EL (cell line): ENCODE results near the gene OAS3.
"Not testable (repeated sequence)": the region's sequence is repeated elsewhere in the genome, so short reads cannot be mapped to it uniquely, and the experiment has no call there.

Experiments used
- DNase-seq: peaks from one replicate; pipeline ENCODE4 v3.0.0-alpha.2; 2016

OAS3 gene

DNA sequence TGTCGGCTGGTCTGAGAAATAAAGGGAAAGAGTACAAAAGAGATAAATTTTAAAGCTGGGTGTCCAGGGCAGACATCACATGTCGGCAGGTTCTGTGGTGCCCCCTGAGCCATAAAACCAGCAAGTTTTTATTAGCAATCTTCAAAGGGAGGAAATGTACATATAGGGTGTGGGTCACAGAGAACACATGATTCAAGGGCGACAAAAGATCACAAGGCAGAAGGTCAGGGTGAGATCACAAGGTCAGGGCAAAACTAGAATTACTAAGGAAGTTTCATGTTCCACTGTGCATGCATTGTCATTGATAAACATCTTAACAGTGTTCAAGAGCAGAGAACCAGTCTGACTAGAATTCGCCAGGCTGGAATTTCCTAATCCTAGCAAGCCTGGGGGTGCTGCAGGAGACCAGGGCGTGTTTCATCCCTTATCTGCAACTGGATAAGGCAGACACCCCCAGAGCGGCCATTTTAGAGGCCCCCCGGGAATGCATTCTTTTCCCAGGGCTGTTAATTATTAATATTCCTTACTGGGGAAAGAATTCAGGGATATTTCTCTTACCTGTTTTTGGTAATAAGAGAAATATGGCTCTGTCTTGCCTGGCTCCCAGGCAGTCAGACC is 11.7 kb upstream of the OAS3 start:
- DNase-seq, result not testable (repeated sequence)

DNA sequence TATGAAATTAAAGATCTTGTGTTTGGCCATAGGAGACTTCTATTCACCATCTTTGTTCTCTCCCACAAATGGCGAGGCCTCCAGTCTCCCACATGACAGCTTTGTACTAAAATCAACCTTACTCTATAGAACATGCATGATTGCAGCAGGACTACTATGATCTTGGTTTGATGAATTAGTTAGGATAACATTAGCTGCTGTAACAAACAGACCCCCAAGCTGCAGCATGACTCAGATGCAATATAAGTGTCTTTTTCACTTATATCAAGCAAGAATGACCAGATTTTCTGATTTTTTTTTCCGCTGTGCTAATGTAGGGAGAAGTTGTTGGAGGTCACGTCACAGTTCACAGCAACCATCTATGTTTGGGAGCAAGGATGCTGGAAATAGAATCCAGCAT is 10.8 kb upstream of the OAS3 start:
- DNase-seq, result no peak

DNA sequence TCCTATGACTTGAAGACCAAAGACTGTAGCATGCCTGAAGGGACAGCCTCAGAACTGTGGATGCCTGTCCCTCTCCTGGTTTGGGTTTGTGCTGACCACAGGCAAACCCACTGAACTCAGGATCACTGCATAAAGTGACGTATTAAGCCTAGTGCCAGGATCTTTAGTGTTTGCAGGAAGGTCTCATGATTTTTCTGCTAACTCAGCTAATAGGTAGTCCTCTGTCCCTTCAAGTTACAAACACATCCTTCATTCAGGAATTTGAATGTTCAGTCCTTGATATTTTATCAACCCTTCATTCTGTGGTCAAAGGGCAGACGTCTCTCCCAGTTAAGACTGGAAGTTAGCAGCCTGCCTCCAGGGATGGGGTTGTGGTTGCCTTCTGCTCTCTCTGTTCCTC is 10.3 kb upstream of the OAS3 start:
- no peak for DNase-seq

DNA sequence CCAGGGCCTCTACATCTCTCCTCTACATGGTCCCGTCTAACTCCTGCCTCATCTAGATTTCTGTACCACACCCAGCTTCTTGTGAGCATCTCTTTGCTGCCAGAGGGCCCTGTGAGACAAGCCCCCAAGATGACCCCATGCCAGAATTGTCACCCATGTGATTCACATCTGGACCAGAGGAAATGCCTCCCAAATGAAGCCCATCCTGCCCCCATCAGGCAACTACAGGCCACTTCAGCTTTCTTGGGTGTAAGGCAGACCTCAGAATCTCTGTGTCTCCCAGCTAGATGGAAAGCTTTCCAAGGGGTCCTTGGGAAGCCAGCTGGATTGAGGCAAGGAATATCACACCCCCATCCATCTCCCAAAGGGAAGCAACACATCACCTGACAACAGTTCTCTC is 9.3 kb upstream of the OAS3 start:
- no peak for DNase-seq

DNA sequence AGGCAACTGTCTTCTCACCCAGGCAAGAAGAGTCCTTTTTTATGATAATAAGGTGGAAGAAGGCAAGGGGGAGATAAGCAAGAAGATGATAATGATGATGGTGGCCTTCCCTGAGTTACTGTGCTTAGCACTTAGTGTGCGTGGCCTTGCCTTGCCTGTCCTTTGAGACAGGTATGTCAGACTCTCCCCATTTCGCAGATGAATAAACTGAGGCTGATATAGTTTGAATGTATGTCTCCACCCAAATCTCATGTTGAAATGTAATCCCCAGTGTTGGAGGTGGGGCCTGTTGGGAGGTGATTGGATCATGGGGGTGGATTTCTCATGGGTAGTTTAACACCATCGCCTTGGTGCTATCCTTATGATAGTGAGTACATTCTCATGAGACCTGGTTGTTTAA is 8.6 kb upstream of the OAS3 start:
- no peak for DNase-seq

DNA sequence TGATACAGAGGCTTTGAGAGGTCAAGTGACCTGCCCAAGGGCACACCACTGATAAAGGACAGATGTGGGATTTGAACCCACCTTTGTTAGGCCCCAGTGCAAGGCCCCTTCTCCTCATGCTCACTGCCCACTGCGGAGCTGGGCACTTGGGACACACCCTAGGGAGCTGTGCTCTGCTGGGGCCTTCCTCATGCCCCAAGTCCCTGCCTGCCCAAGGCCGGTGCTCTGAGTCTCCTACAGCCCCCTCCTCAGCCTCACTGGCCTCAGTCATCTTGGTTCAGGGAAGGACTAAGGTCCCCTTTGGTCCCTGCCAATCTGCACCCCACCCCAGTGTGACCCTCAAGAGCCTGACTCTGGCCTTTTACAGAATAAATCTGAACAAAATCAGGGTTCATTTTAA is 7.9 kb upstream of the OAS3 start:
- DNase-seq, result no peak

DNA sequence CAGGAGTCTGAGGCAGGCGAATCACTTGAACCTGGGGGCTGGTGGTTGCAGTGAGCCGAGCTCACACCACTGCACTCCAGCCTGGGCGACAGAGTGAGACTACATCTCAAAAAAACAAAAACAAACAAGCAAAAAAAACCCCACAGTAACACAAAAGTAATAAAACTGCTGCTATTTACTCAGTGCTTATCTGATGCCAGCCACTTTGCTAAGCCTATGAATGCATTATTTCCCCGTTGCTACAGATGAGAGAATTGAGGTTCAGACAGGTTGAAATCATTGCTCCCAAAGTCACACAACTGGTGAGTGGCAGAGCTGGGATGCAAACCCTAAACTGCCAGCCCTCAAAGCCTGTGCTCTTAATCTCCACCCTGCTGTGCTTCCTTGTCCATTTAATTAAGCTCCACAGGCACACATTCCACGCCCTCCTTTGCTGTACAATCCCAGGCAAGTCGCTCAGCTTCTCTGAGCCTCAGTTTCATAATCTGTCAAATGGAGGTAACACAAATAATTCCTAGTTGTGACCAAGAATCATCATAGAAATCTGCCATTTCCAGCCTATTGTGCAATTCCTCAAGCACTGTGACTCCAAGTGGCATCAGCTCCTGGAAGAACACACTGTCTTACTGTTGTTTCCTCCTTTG is 5.7 kb upstream of the OAS3 start:
- DNase-seq, result no peak

DNA sequence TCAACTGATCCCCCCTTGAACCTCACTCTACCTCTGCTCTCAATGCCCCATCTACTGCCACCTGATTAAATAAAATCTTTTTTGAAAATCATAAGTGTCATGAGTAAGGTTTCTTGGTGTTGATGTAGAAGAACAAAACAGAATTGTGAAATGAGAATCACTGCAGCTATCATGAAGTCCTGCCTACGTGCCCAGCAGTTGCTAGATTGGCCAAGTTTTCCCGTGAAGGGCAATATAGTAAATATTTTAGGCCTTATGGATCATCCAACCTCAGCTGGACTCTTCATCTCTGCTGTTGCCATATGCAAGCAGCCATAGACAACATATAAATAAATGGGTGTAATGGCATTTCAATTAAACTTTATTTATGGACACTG is 5.2 kb upstream of the OAS3 start:
- DNase-seq, result no peak

DNA sequence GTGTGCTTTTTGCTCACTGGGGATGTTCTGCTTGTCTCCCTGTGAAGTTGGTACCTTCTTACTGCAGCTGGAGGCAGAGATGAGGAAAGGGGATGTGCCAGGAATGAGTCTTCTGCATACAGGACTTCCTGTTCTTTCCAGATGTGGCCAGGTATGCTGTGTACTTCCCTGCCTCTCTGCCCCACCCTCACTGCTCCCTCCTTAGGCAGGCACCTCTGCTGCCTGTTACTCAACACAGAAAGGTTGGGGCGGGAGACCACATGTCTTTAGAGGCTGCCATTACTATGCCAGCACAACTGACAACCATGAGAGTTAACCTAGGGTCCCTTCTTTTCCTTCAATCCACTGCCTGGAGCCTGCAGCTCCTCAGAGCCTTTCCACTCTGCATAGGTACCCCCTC is 2.0 kb upstream of the OAS3 start:
- no peak for DNase-seq

DNA sequence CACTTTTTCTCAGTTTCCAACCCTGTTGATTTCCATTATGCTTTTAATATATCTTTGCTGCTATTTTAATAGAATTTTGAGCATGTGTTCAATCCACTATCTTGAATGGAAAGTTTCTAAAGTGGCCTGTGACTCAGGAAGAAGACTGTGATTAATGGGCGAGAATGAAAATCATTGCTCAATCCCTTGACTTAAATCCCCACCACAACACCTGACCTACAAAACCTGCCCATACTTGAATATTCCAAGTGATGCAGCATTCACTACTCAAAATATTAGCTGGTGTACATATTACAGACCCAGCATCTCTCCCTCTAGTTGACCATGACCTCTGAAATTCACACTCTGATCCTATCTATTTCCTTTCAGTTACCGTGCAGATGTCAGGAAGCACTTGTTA is 1.3 kb upstream of the OAS3 start:
- DNase-seq, result no peak

DNA sequence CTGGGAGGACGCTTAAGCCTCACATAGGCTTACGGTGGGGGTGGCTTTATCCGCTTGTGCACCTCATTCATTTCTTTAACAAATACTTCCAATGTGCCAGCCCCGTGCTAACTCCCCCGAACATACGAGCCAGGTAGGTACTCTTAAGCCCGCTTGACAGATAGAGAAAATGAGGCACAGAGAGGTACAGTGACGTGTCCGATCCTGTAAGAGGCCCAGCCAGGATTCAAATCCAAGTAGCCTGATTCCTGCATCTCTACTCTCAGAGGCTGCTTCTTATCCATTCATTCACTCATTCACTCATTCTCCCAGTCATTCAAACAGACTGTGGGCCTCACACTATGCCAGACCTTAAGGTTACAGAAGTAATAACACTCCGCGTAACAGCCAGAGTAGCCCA is 477 bp downstream of the OAS3 start:
- peak; percentile 16 for DNase-seq

DNA sequence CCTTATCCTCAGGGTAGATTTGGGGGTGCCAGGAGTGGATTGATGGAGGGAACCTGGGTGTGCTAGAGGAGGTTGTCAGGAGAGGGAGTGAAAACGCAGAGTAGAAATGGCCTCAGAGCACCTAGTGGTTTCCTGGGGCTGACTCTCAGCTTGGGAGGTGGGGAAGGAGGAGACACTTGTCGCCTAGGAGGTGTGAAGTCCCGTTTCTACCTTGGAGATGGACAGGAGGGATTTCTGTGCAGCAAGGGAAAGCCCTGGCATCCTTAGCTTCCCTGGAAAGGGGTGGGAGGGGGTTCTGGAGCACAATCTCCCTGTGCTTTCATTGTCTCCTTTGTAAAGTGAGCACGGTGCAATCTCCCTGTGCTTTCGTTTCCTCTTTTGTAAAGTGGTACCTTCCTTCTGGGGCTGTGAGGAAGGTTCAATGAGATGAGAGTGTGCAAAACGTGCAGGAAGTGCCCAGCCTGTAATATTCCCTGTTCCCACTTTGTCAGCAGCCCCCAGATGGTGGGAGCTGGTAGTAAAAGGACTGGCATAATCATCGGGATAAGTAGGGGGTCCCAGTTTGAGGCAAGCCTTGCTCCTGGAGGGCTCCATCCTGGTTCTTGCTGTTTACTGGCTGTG is 1.6 kb downstream of the OAS3 start:
- DNase-seq, result peak; percentile 35

DNA sequence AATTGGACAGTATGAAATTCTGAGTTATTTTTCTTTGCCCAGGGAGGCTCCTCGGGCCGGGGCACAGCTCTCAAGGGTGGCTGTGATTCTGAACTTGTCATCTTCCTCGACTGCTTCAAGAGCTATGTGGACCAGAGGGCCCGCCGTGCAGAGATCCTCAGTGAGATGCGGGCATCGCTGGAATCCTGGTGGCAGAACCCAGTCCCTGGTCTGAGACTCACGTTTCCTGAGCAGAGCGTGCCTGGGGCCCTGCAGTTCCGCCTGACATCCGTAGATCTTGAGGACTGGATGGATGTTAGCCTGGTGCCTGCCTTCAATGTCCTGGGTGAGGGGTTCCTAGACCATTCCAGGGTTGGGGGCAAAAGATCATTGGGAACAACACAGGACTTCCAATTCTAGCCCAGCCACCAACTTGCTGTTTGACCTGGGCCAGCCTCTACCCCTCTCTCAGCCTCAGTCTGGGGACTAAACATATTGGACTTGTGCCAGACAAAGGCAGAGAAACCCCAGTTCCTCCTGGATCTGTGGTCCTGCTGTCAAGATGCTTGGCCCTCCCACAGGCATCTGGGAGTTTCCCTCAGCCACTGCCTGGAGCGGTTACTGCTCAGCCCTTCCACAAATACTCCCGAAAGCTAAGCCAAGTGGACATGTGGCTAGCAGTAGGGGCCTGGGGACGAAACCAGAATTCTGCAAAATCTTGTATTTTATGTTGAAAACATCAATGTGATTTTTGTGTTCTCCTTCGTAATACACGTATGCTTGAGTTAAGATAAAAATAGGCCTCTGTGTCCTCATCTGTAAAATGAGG is 3.5 kb downstream of the OAS3 start:
- DNase-seq, result peak; percentile 25

DNA sequence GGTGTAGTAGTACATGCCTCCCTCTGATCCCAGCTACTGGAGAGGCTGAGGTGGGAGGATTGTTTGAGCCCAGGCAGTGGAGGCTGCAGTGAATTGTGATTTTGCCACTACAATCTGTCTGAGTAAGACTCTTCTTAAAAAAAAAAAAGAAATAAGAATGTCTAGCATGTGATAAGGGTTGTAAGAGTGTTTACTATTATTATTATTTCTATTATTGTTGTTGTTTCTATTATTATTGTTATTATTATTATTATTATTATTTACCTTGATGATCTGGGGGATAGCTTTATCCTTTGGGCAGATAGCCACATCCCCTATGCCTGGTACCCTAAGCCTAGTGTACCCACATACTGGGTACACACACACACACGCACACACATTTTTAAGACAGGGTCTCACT is 4.3 kb downstream of the OAS3 start:
- DNase-seq, result no peak

DNA sequence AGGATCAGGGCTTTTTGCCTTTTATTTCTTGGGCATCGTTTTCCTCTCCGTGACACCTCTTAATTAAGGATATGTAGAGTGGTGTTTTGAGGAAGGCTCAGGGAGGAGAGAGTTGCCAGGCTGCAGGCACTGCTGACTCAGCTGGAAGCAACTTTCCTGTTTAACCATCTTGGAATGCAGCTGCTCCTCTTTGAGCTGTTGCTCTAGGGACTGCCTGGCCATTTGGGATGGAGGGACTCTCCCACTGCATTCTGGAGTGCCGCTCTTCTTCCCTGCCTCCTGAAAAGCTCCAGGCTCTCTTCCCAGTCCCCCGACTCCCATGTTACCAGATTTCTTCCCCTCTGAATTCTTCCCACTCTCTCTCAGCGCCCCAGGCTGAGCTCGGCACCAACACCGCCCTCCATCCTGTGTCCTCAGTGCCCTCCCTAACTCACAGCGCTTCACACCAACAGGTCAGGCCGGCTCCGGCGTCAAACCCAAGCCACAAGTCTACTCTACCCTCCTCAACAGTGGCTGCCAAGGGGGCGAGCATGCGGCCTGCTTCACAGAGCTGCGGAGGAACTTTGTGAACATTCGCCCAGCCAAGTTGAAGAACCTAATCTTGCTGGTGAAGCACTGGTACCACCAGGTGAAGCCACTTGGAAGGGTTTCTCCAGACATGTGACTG is 5.9 kb downstream of the OAS3 start:
- DNase-seq, result peak; percentile 24

DNA sequence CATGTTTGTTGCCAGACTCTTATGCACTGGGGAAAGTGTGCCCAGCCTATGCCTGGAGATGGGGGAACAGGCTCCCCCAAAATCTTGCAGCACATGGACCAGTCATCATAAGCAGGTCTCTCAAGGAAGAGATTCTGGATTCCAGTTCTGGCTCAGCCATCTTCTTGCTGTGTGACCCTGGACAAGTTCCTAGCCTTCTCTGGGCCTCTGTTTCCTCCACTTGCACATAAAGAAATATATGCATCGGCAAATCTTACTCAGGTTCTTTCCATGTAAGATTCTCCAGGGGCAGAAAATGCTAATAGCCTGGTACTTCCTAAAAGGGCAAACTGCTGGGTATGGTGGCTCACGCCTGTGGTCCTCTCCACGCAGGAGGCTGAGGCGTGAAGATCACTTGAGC is 7.2 kb downstream of the OAS3 start:
- no peak for DNase-seq

DNA sequence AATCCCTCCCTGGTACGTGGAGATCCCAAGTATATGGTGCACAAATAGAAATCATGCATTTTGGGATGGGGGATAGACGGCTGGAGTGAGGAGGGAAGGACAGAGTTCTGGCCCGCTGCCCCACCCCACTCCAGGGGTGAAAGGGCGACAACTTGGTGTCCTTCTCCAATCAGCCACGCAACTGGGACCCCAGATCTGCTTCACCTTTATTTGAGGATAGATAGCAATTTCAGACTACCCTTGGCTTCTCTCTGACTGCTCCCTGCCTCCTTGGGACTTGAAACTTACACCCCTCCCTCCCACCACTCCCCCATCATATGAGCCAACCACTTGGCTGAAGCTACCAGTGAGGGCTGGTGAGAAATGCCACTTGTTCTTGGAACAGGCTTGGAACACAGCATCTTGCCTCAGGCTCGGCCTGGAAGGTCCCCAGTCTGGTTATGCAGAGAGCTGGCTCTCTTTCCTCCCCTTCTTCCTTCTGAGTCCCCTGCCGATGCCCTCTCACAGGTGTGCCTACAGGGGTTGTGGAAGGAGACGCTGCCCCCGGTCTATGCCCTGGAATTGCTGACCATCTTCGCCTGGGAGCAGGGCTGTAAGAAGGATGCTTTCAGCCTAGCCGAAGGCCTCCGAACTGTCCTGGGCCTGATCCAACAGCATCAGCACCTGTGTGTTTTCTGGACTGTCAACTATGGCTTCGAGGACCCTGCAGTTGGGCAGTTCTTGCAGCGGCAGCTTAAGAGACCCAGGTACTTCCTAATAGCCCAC is 8.1 kb downstream of the OAS3 start:
- DNase-seq, result no peak

DNA sequence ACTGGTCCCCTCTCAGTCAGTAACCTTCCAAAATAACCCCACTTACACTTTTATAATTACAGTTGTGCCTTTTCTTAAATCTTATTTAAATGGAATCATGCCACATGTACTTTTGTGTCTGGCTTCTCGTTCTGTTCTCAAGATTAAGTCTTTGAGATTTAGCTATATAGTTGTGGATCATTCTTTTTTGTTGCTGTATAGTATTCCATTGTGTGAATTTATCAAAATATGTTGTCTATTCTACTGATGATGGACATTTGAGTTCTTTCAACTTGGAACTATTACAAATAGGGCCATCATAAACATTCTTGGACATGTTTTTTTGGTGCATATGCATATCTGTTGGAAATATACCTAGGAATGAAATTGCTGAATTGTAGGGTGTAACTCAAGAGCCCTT is 9.0 kb downstream of the OAS3 start:
- no peak for DNase-seq

DNA sequence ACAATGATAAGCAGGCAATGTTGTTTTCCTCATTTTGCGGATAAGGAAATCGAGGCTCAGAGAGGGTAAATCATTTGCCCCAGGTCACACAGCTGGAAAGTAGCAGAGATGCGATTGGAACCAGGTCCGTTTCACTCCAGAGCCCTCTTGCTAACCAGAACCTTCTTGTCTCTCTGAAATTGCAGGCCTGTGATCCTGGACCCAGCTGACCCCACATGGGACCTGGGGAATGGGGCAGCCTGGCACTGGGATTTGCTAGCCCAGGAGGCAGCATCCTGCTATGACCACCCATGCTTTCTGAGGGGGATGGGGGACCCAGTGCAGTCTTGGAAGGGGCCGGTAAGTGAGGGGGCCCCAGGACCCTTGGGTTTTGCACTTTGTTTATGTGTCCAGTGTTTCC is 9.5 kb downstream of the OAS3 start:
- no peak for DNase-seq

DNA sequence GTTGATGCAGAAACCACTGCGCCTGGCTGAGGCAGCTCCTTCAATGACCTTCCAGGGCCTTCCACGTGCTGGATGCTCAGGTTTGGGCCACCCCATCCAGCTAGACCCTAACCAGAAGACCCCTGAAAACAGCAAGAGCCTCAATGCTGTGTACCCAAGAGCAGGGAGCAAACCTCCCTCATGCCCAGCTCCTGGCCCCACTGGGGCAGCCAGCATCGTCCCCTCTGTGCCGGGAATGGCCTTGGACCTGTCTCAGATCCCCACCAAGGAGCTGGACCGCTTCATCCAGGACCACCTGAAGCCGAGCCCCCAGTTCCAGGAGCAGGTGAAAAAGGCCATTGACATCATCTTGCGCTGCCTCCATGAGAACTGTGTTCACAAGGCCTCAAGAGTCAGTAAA is 10.5 kb downstream of the OAS3 start:
- DNase-seq, result no peak

DNA sequence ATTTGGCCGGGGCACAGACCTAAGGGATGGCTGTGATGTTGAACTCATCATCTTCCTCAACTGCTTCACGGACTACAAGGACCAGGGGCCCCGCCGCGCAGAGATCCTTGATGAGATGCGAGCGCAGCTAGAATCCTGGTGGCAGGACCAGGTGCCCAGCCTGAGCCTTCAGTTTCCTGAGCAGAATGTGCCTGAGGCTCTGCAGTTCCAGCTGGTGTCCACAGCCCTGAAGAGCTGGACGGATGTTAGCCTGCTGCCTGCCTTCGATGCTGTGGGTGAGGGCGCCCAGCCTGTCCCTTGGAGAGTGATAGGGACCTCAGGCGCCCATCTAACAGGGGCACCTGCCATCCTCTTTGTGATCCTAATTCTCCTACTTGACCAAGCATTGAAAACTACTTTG is 12.4 kb downstream of the OAS3 start:
- DNase-seq, result no peak

DNA sequence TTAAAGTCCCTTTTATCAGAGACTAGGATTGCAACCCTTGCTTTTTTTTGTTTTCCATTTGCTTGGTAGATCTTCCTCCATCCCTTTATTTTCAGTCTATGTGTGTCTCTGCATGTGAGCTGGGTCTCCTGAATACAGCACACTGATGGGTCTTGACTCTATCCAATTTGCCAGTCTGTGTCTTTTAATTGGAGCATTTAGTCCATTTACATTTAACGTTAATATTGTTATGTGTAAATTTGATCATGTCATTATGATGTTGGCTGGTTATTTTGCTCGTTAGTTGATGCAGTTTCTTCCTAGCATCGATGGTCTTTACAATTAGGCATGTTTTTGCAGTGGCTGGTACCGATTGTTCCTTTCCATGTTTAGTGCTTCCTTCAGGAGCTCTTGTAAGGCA is 18.9 kb downstream of the OAS3 start:
- not testable (repeated sequence) for DNase-seq

DNA sequence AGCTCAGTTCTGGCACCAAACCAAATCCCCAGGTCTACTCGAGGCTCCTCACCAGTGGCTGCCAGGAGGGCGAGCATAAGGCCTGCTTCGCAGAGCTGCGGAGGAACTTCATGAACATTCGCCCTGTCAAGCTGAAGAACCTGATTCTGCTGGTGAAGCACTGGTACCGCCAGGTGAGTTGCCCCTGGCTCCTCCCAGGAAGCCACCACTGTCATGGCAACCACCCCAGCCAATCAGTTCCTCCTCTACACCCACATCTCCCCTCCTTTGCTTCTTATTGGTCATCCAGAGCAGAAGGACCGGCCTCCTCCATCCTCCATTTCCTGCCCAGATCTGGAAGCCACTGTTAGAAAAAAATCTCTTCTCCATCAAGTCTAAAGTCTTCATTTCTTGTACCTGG is 22.8 kb downstream of the OAS3 start:
- no peak for DNase-seq
